Stomach (tissue), 9 donors: ENCODE results near the gene SLC12A3. TPM values are rescaled to one million over a fixed set of nuclear protein-coding genes. Genes with fewer than 3 reads are reported as not detected.

Experiments
- DNase-seq, 2 donors: peaks; one replicate each; pipeline versions ENCODE4 v3.0.0 to v3.0.0-alpha.2; 2013 to 2019
- H3K27ac ChIP-seq, 5 donors: fragments of 200-600 bp in 4 of 5; sonication (generic) in 4 of 5; one replicate each; pipeline ENCODE4 v1.5.1; 2013 to 2019; ENCODE audit warnings: mild to moderate bottlenecking in 1 of 5, moderate library complexity in 1 of 5
- H3K27me3 ChIP-seq, 3 donors: fragments of 200-600 bp; sonication (generic); one replicate each; pipeline ENCODE4 v1.5.1; 2017 to 2019; ENCODE audit warnings: mixed run types in 1 of 3
- H3K36me3 ChIP-seq, 4 donors: fragments of 200-600 bp; sonication (generic); 1 replicate in 3 of 4; 2 replicates in 1 of 4; pipeline ENCODE4 v1.5.1; 2016 to 2019
- H3K4me1 ChIP-seq, 4 donors: fragments of 200-600 bp; sonication (generic); one replicate each; pipeline ENCODE4 v1.5.1; 2016 to 2019
- H3K4me3 ChIP-seq, 4 donors: fragments of 200-600 bp; sonication (generic) in 3 of 4; one replicate each; pipeline ENCODE4 v1.5.1; 2016 to 2019; ENCODE audit warnings: mild to moderate bottlenecking in 1 of 4
- H3K9me3 ChIP-seq, 4 donors: fragments of 200-600 bp; sonication (generic); one replicate each; pipeline ENCODE4 v1.5.1; 2016 to 2019
- CTCF ChIP-seq, 7 experiments: fragments of 450-650 bp in 4 of 7; fragments of 200-600 bp in 3 of 7; sonication (generic) in 3 of 7; IDR thresholded peaks; one replicate each; pipeline ENCODE4 v1.5.1; 2016 to 2019; ENCODE audit warnings: antibody characterized with exemption in 7 of 7, control low read depth in 2 of 7, mild to moderate bottlenecking in 1 of 7
- EP300 ChIP-seq: sonication (generic); formaldehyde crosslinking; IDR thresholded peaks from one replicate; pipeline ENCODE4 v1.6.1; 2017; ENCODE audit warnings: antibody characterized with exemption
- POLR2A ChIP-seq, 4 donors: fragments of 450-650 bp; IDR thresholded peaks; one replicate each; pipeline ENCODE4 v1.6.1; 2016; ENCODE audit warnings: antibody characterized with exemption in 4 of 4, control low read depth in 2 of 4, mild to moderate bottlenecking in 1 of 4, moderate library complexity in 1 of 4
- POLR2AphosphoS5 ChIP-seq, 3 donors: sonication (generic); formaldehyde crosslinking; IDR thresholded peaks; one replicate each; pipeline ENCODE4 v1.6.1; 2016; ENCODE audit warnings: antibody characterized with exemption in 3 of 3
- WGBS, 5 donors: extraction: QIAGEN DNeasy Blood & Tissue Kit in 3 of 5; methylation state at CpG; one replicate each; pipeline versions ENCODE4 v1.1.5 to v1.1.7; 2013 to 2018; 5-methylcytosine and 5-hydroxymethylcytosine counted together
- intact Hi-C: fragments of 100-400 bp; cut with DNase I; formaldehyde crosslinking; loops from one replicate; pipeline ENCODE4 v1.15.1; 2023; ENCODE audit warnings: low total_unique reads
- polyA plus RNA-seq, 3 donors: library from polyadenylated mRNA; stranded (reverse); fragments of 200-250 nt; gene quantifications; one replicate each; pipeline ENCODE4 v1.2.3, GENCODE V29; 2013
- total RNA-seq, 5 donors: library from RNA; depleted of rRNA; stranded (reverse); fragments of >200 nt; gene quantifications; one replicate each; pipeline versions ENCODE4 v1.1.0 to v1.2.3, GENCODE V29; 2014 to 2016
- donor health status: healthy with polysubstance abuse.
- donor health status: Bipolar disorder and iron deficiency.
- donor health status: healthy.

Gene SLC12A3
- total and polyA plus RNA-seq, 8 donors: 0.10 to 0.12 TPM; not detected in 6

DNA sequence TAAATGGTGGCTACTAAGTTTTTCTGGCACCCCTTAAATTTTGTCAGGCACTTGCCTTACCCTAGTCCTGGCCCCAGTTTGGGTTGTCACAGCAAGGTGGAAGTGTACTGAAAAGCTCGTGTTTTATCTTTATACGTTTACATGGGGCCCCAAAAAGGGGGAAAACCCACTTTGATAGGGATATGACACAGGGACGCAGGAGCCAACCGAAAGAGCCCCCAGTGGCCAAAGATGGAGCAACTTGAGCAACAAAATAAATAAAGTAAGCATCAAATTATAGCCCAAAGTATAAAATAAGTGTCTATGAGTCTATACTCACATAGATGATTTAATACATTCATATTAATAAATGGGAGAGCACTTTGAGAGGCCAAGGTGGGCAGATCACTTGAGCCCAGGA lies 91.7 kb downstream of the SLC12A3 start:
- TF ChIP-seq EP300 (no peak), POLR2AphosphoS5 (IDR thresholded peaks at IDR 0.05) (no peak), POLR2A (IDR thresholded peaks at IDR 0.05) (no peak), CTCF (IDR thresholded peaks at IDR 0.05) (no peak)
- H3K27ac ChIP-seq: no peak overlapping the region
- H3K36me3 ChIP-seq: no peaks in the 10 kb centered on the region
- H3K4me1 ChIP-seq: peaks cover 0 to 22% (median 0%) of the 10 kb centered on the region in 4 donors
- DNase-seq: no peak
- H3K27me3 ChIP-seq: no peaks in the 10 kb centered on the region
- intact Hi-C loops: no loop called here
- H3K9me3 ChIP-seq: no peaks in the 10 kb centered on the region
- WGBS, 5 donors: 39 to 68% (median 51%) methylated on average over 4 of the region's 4 CpGs
- H3K4me3 ChIP-seq: no peak overlapping the region

DNA sequence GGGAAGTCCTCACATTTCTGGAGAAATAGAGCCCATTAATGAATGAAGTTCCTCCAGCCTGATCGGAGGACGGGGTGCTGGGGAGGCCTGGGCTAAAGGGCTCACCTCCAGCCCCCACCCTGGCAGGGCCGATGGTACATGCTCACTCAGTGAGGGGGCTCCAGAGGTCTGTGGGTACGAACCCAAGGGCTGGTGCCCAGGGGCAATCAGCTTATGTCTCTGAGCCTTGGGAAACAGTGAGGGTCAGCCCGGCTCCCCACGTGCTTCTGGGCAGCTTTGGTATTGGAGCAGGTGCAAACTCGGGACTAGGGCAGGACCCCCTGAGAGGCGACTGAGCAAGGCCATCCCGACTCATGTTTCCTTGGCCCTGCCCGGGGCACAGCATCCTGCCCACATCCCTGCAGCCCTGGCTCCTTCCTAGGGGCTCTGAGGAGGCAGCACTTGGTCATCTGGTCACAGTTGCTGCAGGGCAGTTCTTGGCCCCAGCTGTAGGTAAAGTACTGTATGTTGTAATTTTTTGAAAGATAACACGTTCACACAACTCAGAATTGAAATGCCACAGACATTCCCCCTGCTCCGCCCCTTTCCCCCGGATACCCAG lies 95.8 kb downstream of the SLC12A3 start:
- no peaks in the 10 kb centered on the region for H3K36me3 ChIP-seq
- H3K27ac ChIP-seq: no peak overlapping the region
- H3K4me1 ChIP-seq: peaks cover 0 to 39% (median 8%) of the 10 kb centered on the region in 4 donors
- TF ChIP-seq CTCF (IDR thresholded peaks at IDR 0.05): no peak
- TF ChIP-seq POLR2AphosphoS5 (IDR thresholded peaks at IDR 0.05): no peak
- TF ChIP-seq POLR2A (IDR thresholded peaks at IDR 0.05): no peak
- no peak for TF ChIP-seq EP300
- intact Hi-C loops: no loop called here
- H3K9me3 ChIP-seq: no peaks in the 10 kb centered on the region
- H3K4me3 ChIP-seq: no peak overlapping the region
- H3K27me3 ChIP-seq: no peaks in the 10 kb centered on the region
- WGBS, 5 donors: 67 to 74% (median 73%) methylated on average over 6 to 13 of the region's 13 CpGs
- no peak for DNase-seq

GRCh38 chr16:56961386-56961785 lies 96.4 kb downstream of the SLC12A3 start:
- peaks cover 0 to 45% (median 8%) of the 10 kb centered on the region in 4 donors for H3K4me1 ChIP-seq
- H3K27ac ChIP-seq: no peak overlapping the region
- intact Hi-C loops: no loop called here
- no peak for DNase-seq
- no peaks in the 10 kb centered on the region for H3K9me3 ChIP-seq
- no peaks in the 10 kb centered on the region for H3K27me3 ChIP-seq
- no peak for TF ChIP-seq CTCF (IDR thresholded peaks at IDR 0.05)
- TF ChIP-seq POLR2A (IDR thresholded peaks at IDR 0.05): no peak
- TF ChIP-seq EP300: no peak
- TF ChIP-seq POLR2AphosphoS5 (IDR thresholded peaks at IDR 0.05): no peak
- 42 to 70% (median 63%) methylated on average over 3 of the region's 3 CpGs for WGBS, 5 donors
- no peak overlapping the region for H3K4me3 ChIP-seq
- no peaks in the 10 kb centered on the region for H3K36me3 ChIP-seq

DNA sequence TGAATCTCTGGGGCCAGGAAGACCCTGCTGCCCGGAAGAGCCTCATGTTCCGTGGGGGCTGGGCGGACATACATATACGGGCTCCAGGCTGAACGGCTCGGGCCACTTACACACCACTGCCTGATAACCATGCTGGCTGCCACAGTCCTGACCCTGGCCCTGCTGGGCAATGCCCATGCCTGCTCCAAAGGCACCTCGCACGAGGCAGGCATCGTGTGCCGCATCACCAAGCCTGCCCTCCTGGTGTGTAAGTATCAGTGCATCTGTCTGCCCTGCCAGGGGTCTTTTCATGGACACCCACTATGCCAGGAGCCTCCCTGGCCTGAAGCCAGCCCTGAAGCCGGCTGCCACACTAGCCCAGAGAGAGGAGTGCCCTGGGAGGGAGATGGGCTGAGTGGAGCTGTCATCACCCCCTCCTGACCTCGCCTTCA lies 96.9 kb downstream of the SLC12A3 start, which contains the start of gene CETP:
Gene CETP, plus strand, starts transcription at position 100 of the 431 bp plus-strand sequence. Its CDS starts 30 bp downstream, at position 130.
- H3K27ac ChIP-seq: no peak within 1 kb of the TSS
- intact Hi-C loops: no loop called here
- no peaks in the 10 kb centered on the region for H3K27me3 ChIP-seq
- H3K36me3 ChIP-seq: no peaks in the 10 kb centered on the region
- H3K4me1 ChIP-seq: peaks cover 0 to 45% (median 8%) of the 10 kb centered on the region in 4 donors
- TF ChIP-seq POLR2A (IDR thresholded peaks at IDR 0.05) (no peak), EP300 (no peak), POLR2AphosphoS5 (IDR thresholded peaks at IDR 0.05) (no peak), CTCF (IDR thresholded peaks at IDR 0.05) (no peak)
- no peak within 1 kb of the TSS for H3K4me3 ChIP-seq
- WGBS, 5 donors: 74 to 84% (median 80%) methylated on average over 7 to 12 of the region's 12 CpGs
- no peaks in the 10 kb centered on the region for H3K9me3 ChIP-seq
- no peak for DNase-seq
